GM03348 (cell line): ENCODE data around the gene KCTD12.
A peak's percentile ranks its signal among the peaks of the same experiment; 100 is the strongest.
"Not testable (repeated sequence)": the region's sequence is repeated elsewhere in the genome, so short reads cannot be mapped to it uniquely, and the experiment has no call there.

ENCODE experiments used
- DNase-seq: peaks from one replicate; pipeline ENCODE4 v3.0.0; 2012; ENCODE audit warnings: low spot score

Gene KCTD12

DNA sequence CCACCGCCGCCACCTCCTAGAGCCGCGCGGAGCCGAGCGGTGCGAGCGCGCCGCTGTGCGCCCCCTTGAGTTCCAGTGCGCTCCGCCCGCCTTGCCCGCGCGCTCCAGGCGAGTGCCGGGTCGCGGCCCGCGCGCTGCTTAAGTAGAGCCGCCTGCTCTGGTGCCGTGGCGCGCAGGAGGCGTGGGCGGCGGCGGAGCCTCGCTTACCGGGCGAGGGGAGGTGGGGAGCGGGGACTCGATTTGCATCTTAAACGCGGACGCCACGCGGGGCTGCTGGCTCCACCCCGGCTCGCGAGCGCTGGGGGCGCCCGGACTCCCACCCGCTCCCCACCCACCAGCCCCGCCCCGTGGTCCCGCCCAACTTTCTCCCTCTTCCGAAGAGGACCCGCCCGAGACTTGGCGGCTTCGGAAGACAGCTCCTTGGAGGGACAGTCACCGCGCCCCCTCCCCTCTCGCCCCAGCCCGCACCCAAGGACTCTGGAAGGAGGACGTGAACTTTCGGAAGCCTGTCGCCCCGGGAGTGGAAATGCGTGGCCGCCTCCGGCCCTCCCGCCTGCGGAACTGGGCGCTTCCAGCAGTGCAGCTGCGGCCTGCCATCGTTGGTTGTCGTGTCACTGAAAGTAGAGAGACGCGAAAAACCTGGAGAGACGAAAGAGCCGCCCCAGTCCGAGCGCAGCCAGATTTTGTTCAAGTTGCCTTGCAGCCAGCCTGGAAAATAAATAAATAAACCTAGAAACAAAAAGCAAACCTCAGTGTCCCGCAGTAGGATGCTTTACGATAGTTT, at the start of gene KCTD12:
KCTD12 (minus strand) TSS at position 114 of the 784 bp plus-strand sequence. CDS start 257 bp downstream, outside the sequence.
- peak; percentile 86 for DNase-seq

DNA sequence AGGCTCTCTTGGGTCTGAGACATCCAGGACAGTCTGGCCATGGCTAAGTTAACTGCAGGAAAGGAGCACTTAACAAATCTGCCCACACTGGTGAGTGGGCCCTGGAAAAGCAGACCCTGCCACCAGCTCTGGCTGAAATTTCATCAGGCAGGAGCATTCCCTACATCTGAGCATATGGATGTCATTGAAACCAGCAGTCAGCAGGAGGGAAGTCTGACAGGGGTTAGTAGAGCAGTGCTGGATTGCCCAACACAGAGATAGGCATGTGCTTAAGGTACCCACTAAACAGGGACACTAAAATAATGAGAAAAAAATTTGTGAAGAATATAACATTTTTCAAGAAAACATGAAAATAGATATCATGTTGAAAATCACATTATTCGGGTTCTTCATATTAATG, 48.5 kb upstream of the KCTD12 start:
- DNase-seq: peak; percentile 9

DNA sequence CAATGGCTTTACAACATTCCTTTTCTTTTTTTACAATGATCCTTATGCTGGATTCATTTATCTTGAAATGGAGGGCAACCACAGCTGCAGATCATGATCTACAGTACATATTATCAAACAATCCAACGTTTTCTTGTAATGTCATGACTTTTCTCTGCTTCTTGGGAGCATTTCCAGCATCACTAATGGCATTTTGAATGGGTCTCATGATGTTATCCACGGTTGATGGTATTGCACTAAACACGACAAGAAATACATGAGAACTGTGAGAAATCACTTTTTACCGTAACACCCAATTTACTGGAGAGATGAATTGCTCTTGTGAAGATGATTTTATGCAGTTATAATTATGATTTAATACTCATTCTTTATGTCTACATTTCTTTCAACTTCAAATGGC, 45.9 kb upstream of the KCTD12 start:
- DNase-seq: no peak

DNA sequence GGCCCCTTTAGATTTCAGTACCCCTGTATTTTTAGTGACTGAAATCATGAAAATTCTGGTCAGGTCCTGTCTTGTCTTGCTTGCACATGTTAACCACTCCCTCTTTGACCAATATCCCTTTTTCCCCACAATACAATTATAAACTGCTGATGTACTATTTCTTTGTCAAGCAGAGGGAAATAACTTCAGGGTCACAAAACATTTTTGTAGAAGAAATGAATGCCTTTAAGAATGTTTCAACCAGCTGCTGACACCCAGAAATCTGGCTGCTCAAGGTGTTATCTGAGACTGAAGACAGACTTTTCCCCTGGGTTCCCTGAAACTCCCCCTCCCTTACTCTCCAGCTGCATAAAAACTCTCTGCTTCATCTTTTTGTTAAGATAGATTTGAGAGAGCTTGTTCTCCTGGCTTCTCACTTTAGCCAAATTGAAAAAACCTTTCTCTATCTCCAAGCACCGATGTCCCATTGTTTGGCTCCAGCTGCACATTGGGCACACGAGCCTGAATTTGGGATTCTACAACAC, 43.7 kb upstream of the KCTD12 start:
- DNase-seq: no peak

DNA sequence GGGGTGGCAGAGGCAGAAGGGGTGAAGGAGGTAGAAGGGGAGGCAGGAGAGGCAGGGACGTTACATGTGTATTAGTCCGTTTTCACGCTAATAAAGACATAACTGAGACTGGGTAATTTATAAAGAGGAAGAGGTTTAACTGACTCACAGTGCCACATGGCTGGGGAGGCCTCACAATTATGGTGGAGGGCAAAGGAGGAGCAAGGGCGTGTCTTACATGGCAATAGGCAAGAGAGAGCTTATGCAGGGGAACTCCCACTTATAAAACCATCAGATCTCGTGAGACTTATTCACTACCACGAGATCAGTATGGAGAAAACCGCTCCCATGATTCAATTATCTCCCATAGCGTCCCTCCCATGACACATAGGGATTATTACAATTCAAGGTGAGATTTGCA, 43.1 kb upstream of the KCTD12 start:
- DNase-seq: no peak

DNA sequence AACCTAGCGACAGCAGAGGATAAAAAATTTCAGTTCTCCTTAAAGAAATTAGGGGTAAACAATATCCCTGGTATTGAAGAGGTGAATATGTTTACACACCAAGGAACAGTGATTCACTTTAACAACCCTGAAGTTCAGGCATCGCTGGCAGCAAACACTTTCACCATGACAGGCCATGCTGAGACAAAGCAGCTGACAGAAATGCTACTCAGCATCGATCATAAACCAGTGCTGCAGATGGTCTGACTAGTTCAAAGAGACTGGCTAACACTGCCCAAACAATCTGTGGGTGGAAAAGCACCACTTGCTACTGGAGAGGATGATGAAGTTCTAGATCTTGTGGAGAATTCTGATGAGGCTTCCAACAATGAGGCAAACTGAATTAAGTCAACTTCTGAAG, 42.3 kb upstream of the KCTD12 start:
- no peak for DNase-seq

DNA sequence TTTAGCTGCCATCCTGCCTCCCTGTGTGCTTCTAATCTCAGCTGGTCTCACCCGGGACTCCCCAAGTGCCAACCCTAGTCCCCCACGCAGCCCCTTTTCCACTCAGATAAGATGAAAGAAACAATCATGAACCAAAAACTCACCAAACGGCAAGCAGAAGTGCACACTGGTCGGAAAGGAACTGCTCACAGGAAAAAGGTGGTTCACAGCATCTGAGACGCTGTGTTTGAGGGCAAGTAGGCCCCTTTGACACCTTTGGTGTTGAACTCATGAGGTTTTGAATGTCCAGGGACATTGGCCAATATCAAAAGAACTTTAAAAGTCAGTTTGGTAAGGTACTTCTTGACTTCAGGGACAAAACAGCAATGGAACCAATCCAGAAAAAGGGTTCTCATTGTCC, 41.8 kb upstream of the KCTD12 start:
- no peak for DNase-seq

DNA sequence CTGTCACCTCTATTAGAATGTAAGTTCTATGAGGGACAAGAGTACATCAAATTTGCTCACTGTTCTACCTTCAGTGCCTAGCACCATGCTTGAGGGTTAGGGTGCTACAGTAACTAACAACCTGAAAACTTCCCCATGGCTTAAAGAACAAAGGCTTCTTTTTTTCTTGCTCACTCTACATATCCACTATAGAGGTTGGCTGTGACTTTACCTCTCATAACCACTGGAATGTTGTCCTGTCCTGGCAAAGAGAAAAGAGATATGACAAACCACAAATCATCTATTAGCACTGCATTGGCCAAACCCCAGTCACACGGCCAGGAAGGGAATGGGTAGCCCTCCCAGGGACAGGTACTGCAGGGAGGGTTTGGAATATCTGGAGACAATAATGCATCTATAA, 38.9 kb upstream of the KCTD12 start:
- DNase-seq: no peak

DNA sequence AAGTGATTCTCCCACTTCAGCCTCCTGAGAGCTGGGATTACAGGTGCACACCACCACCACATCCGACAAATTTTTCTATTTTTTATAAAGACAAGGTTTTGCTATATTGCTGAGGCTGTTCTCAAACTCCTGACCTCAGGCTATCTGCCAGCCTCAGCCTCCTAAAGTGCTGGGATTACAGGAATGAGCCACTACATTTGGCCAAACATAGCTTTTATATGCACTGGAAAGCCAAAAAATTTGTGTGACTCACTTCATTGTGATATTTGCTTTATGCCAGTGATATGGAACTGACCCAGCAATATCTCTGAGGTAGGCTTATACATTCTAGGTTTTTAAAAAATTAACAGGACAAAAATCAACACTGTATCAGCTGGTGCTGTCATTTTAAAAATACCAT, 35.3 kb upstream of the KCTD12 start:
- no peak for DNase-seq

DNA sequence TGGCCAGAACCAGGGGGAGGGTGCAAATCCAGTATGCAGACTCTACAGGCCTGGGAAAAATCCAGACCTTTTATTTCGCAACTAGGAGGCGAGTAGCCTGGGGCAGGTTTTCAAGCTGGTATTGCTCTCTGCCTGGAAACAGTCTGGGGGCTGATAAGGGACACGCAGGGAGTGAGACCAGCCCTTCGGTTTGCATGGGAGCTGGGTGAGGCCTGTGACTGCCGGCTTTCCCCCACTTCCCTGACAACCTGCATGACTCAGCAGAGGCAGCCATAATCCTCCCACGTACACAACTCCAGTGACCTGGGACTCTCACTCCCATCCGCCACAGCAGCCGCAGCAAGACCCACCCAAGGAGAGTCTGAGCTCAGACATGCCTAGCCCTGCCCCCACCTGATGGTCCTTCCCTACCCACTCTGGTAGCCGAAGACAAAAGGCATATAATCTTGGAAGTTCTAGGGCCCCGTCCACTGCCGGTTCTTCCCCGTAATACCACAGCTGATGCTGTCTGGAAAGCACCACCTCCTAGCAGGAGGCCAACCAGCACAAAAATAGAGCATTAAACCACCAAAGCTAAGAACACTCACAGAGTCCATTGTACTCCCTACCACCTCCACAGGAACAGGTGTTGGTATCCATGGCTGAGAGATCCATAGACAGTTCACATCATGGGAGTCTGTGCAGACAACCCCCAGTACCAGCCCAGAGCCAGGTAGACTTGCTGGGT, 31.7 kb upstream of the KCTD12 start:
- peak; percentile 44 for DNase-seq

DNA sequence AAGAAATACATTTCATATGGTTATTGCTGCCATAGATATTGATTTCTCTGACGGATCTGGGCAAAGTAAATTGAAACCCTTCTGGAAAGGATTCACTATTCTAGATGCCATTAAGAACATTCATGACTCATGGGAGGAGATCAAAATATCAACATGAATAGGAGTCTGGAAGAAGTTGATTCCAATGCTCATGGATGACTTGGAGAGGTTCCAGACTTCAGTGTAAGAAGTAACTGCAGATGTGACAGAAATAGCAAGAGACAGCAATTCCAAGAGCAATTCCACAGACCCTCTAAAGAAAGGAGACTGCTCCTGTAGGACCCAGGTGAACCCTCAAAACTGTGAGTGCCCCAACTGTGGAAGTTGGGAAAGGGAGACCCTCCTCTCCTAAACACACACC, 30.9 kb upstream of the KCTD12 start:
- no peak for DNase-seq

DNA sequence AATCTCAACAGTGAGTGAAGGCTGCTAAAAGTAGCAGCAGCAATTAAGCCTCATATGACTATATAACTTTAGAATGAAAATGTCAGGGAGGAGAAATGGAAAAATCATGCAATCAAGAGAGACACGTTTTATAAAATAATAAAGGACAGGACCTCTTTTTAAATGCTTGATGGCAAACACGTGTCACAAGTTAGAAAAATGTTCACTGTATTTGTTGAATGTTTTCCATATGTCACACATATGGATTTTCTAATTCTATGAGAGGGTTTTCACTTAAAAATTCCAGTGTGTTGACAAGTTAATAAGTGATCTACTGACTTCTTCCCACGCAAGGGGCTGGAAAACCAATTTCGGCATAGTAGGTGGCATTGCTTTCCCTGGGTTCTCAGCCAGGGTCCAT, 27.7 kb upstream of the KCTD12 start:
- DNase-seq: no peak

DNA sequence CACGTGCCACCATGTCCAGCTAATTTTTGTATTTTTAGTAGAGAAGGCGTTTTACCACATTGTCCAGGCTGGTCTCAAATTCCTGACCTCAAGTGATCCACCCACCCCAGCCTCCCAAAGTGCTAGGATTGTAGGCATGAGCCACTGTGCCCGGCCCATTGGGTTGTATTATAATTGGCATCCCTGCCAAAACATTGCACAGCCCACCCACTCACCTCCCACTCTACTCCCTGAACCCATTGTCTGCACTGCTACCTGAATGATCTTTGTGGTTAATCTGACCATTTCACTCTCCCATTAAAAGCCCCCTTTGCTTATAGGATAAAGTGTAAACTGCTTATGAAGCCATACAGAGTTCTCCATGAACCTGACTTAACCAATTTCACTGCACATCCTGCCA, 26.3 kb upstream of the KCTD12 start:
- no peak for DNase-seq

DNA sequence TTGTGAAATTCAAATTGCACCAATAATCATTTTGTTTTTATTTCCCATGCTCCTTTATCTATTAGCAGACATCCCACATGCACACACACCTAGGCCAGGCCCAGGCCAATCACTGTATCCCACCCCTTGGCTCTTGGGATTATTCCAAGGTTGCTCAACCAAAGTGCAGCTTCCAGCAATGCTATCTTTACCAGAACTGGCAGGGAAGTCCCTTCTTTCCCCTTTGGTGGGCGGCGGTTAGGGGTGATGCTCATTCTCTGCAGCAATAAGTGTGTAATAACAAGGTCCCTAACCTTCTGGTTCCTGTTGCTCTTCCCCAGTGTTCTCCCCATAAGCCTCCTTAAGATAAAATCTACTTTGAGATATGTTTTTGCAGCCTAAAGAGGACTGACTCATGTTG, 18.3 kb upstream of the KCTD12 start:
- DNase-seq: no peak

DNA sequence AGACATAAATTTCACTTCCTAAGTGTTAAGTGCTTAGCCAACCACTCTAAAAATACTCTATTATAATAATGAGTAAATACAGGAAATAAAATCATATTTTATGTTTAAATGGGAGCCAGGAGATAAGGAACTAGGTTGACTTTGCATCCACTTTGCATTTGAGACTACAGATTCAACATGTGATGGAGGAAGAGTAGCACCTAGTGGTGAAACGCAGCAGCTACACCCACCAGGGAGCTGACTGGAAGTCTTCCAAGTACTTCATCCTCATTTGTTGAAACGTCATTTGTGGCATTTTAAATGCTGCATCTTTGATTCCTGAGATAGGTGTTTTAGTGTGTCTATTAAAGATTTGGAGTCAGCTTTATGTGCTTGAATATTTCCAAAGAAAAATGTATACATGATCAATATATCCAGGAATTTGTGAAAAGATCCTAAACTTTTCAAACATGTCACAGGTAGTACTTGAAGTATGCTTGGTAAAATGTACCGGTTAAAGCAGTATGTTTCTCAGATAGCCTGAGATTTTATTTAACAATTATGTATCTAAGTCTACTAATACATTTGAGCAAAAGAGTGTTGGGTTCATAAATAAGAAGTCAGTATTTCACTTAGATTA, 17.4 kb upstream of the KCTD12 start:
- DNase-seq: peak; percentile 81

DNA sequence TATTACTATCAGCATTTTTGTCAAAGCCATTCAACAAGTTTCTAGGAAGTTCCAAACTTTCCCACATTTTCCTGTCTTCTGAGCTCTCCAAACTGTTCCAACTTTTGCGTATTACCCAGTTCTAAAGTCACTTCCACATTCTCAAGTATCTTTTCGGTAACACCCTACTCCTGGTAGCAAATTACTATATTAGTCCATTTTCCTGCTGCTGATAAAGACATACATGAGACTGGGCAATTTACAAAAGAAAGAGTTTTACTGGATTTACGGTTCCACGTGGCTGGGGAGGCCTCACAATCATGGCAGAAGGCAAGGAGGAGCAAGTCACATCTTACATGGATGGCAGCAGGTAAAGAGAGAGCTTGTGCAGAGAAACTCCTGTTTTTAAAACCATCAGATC, 12.9 kb upstream of the KCTD12 start:
- not testable (repeated sequence) for DNase-seq

DNA sequence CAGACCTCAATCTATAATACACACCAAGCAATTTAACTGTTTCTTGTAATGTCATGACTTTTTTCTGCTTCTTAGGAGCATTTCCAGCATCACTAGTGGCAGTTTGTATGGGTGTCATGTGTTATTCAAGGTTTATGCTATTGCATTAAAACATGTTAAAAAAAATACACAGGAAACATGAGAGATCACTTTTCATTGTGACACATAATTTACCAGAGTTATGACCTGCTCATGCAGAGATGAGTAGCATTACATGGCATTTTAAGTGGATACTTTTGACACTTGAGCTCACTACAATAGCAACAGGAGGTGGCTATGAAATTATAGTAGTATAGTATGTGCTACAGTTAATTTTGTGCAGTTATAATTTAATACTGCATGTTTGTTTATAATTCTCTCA, 11.0 kb upstream of the KCTD12 start:
- DNase-seq: not testable (repeated sequence)

DNA sequence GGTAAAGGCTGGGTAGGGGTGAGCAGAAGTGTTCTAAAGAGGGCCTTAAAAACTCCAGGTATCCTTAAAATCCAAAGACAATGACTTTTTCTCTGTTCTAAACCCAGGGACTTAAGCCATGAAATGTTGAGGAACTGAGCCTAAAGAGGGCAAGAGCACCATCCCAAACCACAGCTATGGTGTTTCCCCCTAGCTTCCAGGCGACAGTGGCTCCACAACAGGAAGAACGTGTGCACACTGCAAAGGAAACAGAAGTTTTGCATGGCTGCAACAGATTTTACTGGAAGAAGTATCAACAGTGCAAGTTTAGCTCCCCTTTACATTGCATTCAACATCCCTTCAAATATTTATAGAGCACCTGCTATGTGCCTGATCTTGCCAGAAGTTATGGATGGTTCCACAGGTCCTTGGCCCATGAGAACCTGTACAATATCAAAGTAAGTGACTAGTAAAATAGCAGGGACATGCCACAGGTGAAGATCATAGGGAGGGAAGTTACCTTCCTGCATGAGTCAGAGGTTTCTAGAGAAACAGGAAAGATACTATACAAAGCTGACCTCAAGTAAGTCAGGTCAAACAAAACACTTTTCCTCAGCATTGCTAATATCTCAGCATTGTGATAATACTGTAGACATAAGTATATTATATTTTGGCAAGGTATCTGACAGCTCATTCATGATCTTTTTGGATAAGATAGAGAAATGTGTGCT, 8.4 kb upstream of the KCTD12 start:
- no peak for DNase-seq

DNA sequence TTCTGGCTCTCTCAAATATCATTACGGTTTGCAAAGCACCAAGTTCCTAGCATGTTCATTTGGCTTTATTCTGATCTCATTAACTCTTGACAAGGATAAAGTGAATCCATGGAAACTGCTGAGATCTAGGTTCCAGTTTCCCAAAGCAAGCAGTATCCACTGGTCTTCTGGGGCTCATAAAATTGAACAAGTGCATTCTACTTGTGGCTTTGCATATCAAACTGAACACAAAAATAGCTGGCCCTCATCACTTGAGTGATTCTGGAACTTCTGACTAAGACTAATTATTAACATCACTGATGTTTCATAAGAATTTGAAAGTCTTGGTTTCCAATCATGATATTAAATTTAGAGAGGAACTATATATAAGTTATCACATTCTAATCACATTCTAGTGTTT, 6.3 kb upstream of the KCTD12 start:
- DNase-seq: no peak

DNA sequence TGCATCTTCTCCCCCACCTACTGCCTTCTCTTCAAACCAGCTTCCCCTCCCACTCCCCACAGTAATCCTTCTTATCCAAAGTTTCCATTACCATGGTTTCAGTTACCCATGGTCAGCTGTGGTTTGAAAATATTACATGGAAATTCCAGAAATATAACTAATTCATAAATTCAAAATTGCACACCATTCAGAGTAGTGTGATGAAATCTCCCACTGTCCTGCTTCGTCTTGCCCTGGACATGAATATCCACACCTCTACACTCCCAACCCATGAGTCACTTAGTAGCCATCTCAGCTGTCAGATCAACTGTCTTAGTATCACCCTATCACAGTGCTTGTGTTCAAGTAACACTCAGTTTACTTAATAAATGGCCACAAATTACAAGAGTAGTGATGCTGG, 3.8 kb upstream of the KCTD12 start:
- peak; percentile 65 for DNase-seq

DNA sequence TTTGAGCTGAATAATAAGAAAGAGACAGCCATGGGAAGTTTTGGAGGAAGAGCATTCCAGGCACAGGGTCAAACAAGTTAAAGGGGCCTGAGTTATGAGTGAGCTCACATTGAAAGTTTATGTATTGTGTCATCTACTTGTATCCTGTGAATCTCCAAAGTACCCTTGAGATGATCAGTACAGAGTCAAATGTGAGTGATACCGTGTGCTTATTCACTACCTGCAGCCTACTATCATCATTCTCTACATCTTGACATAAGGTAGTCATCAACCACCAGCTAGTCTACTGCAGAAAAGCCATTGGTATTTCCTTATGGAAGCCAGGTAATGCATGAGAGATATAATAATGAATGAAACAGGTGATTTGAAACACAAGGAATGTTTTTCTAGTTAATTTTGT, 3.0 kb upstream of the KCTD12 start:
- DNase-seq: no peak

DNA sequence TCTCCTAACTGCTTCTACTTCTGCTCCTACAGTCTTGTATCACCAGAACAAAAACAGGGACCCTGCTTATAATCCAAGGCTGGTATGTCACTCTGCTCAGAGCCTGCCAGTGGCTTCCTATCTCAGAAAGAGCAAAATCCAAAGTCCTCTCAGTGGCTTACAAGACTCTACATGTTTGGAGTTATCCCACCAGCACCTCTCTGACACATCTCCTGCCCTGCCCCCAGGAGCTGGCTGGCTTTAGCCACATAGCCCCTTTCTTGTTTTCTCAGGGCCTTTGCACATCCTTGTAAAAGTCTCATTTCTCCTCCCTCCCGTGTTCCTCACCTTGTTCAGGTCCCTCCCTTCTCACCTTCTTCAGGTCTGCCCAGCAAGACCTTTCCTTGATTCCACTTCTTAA, 2.2 kb upstream of the KCTD12 start:
- no peak for DNase-seq
